ENCODE measurements around the gene TSACC.

DNA sequence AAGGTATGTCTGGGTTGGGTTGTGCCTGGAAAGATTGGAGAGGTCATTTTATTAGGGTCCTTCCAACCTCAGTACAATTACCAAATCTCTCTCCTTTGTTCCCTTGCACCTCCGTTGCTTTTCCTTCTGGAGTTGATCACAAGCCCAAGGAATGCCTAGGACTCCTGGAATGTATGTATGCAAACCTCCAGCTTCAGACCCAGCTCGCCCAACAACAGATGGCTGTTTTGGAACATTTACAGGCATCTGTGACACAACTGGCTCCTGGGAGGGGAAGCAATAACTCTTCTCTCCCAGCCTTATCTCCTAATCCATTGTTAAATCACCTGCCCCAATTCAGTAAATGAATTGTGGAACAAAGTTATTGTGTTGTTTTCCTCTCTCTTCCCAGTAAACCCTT lies 8.3 kb downstream of the TSACC start:
- TF ChIP-seq, protein P1, sequence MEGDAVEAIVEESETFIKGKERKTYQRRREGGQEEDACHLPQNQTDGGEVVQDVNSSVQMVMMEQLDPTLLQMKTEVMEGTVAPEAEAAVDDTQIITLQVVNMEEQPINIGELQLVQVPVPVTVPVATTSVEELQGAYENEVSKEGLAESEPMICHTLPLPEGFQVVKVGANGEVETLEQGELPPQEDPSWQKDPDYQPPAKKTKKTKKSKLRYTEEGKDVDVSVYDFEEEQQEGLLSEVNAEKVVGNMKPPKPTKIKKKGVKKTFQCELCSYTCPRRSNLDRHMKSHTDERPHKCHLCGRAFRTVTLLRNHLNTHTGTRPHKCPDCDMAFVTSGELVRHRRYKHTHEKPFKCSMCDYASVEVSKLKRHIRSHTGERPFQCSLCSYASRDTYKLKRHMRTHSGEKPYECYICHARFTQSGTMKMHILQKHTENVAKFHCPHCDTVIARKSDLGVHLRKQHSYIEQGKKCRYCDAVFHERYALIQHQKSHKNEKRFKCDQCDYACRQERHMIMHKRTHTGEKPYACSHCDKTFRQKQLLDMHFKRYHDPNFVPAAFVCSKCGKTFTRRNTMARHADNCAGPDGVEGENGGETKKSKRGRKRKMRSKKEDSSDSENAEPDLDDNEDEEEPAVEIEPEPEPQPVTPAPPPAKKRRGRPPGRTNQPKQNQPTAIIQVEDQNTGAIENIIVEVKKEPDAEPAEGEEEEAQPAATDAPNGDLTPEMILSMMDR (IDR thresholded peaks at IDR 0.05): no peak
- no peak for TF ChIP-seq POLR2A (IDR thresholded peaks at IDR 0.05)

All from Peyer's patch (tissue), 4 donors.